ENCODE data around the gene PTPRN2.

GRCh38 chr7:158110661-158111048, 477.0 kb downstream of the PTPRN2 start:
- TF ChIP-seq CTCF (IDR thresholded peaks at IDR 0.05) = no peak
- TF ChIP-seq EP300 (IDR thresholded peaks at IDR 0.05) = no peak
- no peak for TF ChIP-seq POLR2A (IDR thresholded peaks at IDR 0.05)
